ENCODE measurements around the gene CIB2.

Gene CIB2

DNA sequence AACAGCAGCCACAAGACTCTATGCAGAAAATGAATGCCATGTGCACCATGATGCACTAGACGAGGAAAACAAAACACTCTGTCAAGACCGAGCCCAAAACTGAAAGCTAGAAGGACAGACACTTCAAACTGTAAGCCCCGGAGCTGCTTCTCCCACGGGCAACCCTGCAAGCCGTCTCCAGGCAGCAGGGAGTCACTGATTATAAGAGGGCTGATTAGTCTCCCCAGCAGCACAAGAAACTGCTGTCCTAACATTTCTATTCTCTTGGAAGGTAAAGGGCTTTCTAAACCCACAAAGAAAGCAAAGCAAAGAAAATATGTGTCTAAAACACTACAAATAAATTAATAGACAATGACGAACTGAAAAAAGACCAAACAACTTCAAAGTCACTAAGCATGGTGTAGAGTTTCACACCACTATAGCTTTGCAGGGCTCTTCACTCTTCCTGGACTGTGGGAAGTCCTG lies 69.2 kb downstream of the CIB2 start:
- DNase-seq (ENCODE audit: low spot score) = peak; percentile 58
- TF ChIP-seq CTCF (IDR thresholded peaks at IDR 0.05; ENCODE audit: extremely low read depth, missing control alignments) = no peak

GRCh38 chr15:78060232-78060631 lies 71.0 kb downstream of the CIB2 start:
- DNase-seq (ENCODE audit: low spot score) = no peak
- TF ChIP-seq CTCF (IDR thresholded peaks at IDR 0.05; ENCODE audit: extremely low read depth, missing control alignments) = no peak

GRCh38 chr15:78059110-78059839 lies 72.0 kb downstream of the CIB2 start:
- TF ChIP-seq CTCF (IDR thresholded peaks at IDR 0.05; ENCODE audit: extremely low read depth, missing control alignments) = no peak
- no peak for DNase-seq (ENCODE audit: low spot score)

- TF ChIP-seq CTCF (IDR thresholded peaks at IDR 0.05; ENCODE audit: extremely low read depth, missing control alignments) = no peak
- no peak for DNase-seq (ENCODE audit: low spot score)
Measured at GRCh38 chr15:78058401-78058935, 72.8 kb downstream of the CIB2 start.

- no peak for TF ChIP-seq CTCF (IDR thresholded peaks at IDR 0.05; ENCODE audit: extremely low read depth, missing control alignments)
- DNase-seq (ENCODE audit: low spot score) = no peak
Measured at GRCh38 chr15:78057803-78058202, 73.4 kb downstream of the CIB2 start.

- TF ChIP-seq CTCF (IDR thresholded peaks at IDR 0.05; ENCODE audit: extremely low read depth, missing control alignments) = no peak
- no peak for DNase-seq (ENCODE audit: low spot score)
Measured at GRCh38 chr15:78056714-78057269, 74.5 kb downstream of the CIB2 start.

- DNase-seq (ENCODE audit: low spot score) = no peak
- no peak for TF ChIP-seq CTCF (IDR thresholded peaks at IDR 0.05; ENCODE audit: extremely low read depth, missing control alignments)
Measured at GRCh38 chr15:78055919-78056713, 75.1 kb downstream of the CIB2 start.

Data from GM20000 (cell line).